NB4 (cell line): ENCODE data around the gene CDKAL1.

ENCODE experiments used
- MYC ChIP-seq: IDR thresholded peaks from 2 replicates; pipeline ENCODE4 v1.6.1; 2011; ENCODE audit warnings: low read depth, low read length
- POLR2A ChIP-seq: IDR thresholded peaks from 2 replicates; pipeline ENCODE4 v1.6.1; 2011; ENCODE audit warnings: mild to moderate bottlenecking; ENCODE audit not compliant: insufficient read length; ENCODE audit errors: extremely low read depth
- TF ChIP-seq, protein P1 (sequence below): IDR thresholded peaks from one replicate; pipeline ENCODE4 v1.5.1; 2012; ENCODE audit warnings: low read depth, low read length
- TF ChIP-seq, protein P2 (sequence below): IDR thresholded peaks from 2 replicates; pipeline ENCODE4 v1.6.1; 2011; ENCODE audit warnings: low read depth, low read length

DNA sequence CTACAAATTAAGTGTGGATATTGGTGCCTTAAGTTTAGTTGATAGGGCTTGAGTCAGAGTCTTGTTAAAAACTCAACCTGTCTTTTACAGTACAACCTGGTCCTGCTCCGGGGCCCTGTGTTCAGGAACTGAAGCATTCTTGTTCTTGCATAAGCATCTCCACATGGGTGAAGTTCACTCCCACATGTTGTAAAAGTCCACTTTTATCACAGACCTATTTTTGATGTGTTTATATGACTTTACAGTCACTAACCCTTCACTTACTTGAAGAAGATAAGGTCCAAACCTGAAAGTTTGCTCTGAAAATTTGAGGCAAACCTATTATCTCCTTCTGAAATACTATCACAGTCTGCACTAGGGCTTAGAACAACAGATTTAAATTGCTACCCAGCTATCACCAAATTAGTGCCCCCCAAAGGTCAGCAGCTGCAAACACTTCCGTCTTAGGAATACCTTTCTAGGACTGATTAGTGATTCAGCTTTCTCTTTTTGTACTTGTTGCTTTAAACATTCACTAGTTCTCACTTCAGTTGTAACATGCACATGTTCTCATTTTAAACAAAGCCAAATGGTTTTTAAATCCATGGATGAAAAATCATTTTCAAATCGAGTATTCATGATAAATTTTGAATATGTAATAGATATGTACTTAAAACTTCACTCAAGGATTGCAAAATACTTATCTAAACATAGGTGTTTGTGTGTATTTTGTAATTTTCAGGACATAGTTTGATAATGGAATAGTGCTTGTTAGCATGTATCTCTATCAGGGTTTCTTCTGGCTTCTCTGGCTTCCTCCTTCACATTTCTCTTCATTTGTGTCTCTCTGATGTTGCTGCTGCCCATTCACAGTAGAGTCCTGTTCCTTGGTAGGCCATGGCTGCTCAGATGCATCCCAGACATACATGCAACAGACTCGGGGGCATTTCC, 589.5 kb downstream of the CDKAL1 start:
- TF ChIP-seq, protein P1, sequence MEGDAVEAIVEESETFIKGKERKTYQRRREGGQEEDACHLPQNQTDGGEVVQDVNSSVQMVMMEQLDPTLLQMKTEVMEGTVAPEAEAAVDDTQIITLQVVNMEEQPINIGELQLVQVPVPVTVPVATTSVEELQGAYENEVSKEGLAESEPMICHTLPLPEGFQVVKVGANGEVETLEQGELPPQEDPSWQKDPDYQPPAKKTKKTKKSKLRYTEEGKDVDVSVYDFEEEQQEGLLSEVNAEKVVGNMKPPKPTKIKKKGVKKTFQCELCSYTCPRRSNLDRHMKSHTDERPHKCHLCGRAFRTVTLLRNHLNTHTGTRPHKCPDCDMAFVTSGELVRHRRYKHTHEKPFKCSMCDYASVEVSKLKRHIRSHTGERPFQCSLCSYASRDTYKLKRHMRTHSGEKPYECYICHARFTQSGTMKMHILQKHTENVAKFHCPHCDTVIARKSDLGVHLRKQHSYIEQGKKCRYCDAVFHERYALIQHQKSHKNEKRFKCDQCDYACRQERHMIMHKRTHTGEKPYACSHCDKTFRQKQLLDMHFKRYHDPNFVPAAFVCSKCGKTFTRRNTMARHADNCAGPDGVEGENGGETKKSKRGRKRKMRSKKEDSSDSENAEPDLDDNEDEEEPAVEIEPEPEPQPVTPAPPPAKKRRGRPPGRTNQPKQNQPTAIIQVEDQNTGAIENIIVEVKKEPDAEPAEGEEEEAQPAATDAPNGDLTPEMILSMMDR, result no peak
- TF ChIP-seq MYC (no peak), POLR2A (no peak)
- TF ChIP-seq, protein P2, sequence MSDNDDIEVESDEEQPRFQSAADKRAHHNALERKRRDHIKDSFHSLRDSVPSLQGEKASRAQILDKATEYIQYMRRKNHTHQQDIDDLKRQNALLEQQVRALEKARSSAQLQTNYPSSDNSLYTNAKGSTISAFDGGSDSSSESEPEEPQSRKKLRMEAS, result no peak
